ENCODE measurements around the gene MSANTD3.

DNA sequence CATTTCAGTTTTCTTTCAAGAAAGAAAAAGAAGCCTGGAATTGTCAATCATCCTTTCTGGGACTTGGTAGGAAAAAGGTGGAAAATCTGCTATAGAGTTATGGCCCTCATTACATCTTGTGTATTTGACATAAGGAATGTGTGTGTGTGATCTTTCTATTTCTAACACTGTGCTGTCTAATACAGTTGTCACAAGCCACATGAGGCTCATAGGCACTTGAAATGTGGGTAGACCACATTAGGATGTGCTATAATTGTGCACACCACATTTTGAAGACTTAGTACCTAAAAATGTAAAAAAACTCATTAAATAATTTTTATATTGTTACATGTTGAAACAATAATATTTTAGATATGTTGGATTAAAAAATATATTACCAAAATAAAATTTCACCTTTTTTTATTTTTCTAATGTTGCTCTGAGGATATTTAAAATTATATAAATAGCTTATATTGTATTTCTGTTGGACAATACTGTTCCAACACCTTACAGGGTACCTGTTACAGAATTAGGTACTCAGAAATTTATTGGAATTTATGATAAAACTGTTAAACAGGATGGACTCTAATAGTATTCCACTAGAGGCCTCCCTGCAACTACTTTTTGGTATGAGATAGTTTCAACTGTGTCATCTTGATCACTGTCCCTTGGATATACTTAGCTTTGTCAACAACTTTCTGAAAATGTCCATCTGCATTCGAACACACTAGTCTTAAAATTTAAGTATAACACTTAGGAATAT lies 18.4 kb downstream of the MSANTD3 start:
- TF ChIP-seq, protein P1, sequence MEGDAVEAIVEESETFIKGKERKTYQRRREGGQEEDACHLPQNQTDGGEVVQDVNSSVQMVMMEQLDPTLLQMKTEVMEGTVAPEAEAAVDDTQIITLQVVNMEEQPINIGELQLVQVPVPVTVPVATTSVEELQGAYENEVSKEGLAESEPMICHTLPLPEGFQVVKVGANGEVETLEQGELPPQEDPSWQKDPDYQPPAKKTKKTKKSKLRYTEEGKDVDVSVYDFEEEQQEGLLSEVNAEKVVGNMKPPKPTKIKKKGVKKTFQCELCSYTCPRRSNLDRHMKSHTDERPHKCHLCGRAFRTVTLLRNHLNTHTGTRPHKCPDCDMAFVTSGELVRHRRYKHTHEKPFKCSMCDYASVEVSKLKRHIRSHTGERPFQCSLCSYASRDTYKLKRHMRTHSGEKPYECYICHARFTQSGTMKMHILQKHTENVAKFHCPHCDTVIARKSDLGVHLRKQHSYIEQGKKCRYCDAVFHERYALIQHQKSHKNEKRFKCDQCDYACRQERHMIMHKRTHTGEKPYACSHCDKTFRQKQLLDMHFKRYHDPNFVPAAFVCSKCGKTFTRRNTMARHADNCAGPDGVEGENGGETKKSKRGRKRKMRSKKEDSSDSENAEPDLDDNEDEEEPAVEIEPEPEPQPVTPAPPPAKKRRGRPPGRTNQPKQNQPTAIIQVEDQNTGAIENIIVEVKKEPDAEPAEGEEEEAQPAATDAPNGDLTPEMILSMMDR (IDR thresholded peaks at IDR 0.05; ENCODE audit: low read length): peak; percentile 42
- TF ChIP-seq EZH2 (optimal IDR thresholded peaks at IDR 0.05; ENCODE audit: low read depth, low read length): no peak

Measured in MM.1S (cell line).